Measurements from ENCODE around the gene SUPT4H1. TPM values are rescaled to one million over a fixed set of nuclear protein-coding genes. Genes with fewer than 3 reads are reported as not detected.

Gene SUPT4H1
- total RNA-seq, 1 experiment from 2014 or later: 53.8 TPM

- TF ChIP-seq CTCF (IDR thresholded peaks at IDR 0.05) (no peak), TCF7L2 (IDR thresholded peaks at IDR 0.05; ENCODE audit: low read depth, low read length) (no peak), REST (IDR thresholded peaks at IDR 0.05; ENCODE audit: insufficient read depth in 1 of 2, low read depth in 2 of 2, low read length in 1 of 2) (no peak), POLR2AphosphoS5 (IDR thresholded peaks at IDR 0.05; ENCODE audit: low read depth, low read length) (no peak)
- Histone ChIP-seq H3K4me1 (ENCODE audit: control insufficient read depth, insufficient read depth, low read length) (no peaks in the 10 kb centered on the region), H3K4me3 (ENCODE audit: low read depth in 2 of 2, low read length in 2 of 2) (no peak overlapping the region), H3K27me3 (ENCODE audit: control insufficient read depth, insufficient read depth, low read length) (no peaks in the 10 kb centered on the region), H3K27ac (ENCODE audit: low read length) (no peak overlapping the region), H3K36me3 (ENCODE audit: control insufficient read depth, insufficient read depth, low read length) (no peaks in the 10 kb centered on the region), H3K9me3 (ENCODE audit: control insufficient read depth, insufficient read depth, low read depth, low read length) (no peaks in the 10 kb centered on the region)
- no TSS peak for BruUV-seq (replicated peaks)
- in situ Hi-C loops (cut with HindIII; ENCODE audit: low pct_unique_long_range_greater_than_20kb, low sequenced_read_pairs): no loop called here
- ChIA-PET POLR2A (interaction anchor here (0.7 kb wide), 1 partner anchor 37 kb away, joined by 4 read pairs; no protein-coding TSS in a partner anchor), CTCF (no interaction called here)
- intact Hi-C loops (cut with micrococcal nuclease; ENCODE audit: unreplicated experiment): no loop called here
- ATAC-seq (no peak), DNase-seq (ENCODE audit: low read depth, low spot score) (no peak)
Observed at GRCh38 chr17:58314706-58315015, 37.3 kb downstream of the SUPT4H1 start.

- DNase-seq (ENCODE audit: low read depth, low spot score) (no peak), ATAC-seq (no peak)
- CTCF ChIA-PET: no interaction called here
- TF ChIP-seq SIN3A (IDR thresholded peaks at IDR 0.05; ENCODE audit: borderline replicate concordance, insufficient read depth, low read depth, low read length): no peak
- no peak for TF ChIP-seq REST (IDR thresholded peaks at IDR 0.05; ENCODE audit: insufficient read depth in 1 of 2, low read depth in 2 of 2, low read length in 1 of 2)
- TF ChIP-seq TCF7L2 (IDR thresholded peaks at IDR 0.05; ENCODE audit: low read depth, low read length): no peak
- TF ChIP-seq POLR2AphosphoS5 (IDR thresholded peaks at IDR 0.05; ENCODE audit: low read depth, low read length): no peak
- no peak for TF ChIP-seq CTCF (IDR thresholded peaks at IDR 0.05)
- no TSS peak for BruUV-seq (replicated peaks)
- in situ Hi-C loops (cut with HindIII; ENCODE audit: low pct_unique_long_range_greater_than_20kb, low sequenced_read_pairs) (no loop called here), intact Hi-C loops (cut with micrococcal nuclease; ENCODE audit: unreplicated experiment) (no loop called here)
- POLR2A ChIA-PET: no interaction called here
- Histone ChIP-seq H3K9me3 (ENCODE audit: control insufficient read depth, insufficient read depth, low read depth, low read length) (no peaks in the 10 kb centered on the region), H3K36me3 (ENCODE audit: control insufficient read depth, insufficient read depth, low read length) (no peaks in the 10 kb centered on the region), H3K27me3 (ENCODE audit: control insufficient read depth, insufficient read depth, low read length) (no peaks in the 10 kb centered on the region), H3K4me3 (ENCODE audit: low read depth in 2 of 2, low read length in 2 of 2) (no peak overlapping the region), H3K27ac (ENCODE audit: low read length) (no peak overlapping the region), H3K4me1 (ENCODE audit: control insufficient read depth, insufficient read depth, low read length) (no peaks in the 10 kb centered on the region)
Observed at GRCh38 chr17:58313815-58314705, 37.9 kb downstream of the SUPT4H1 start.

All from Panc1 (cell line).